Fibroblast of lung (primary cell): ENCODE measurements around the gene ETNK2. TPM values are rescaled to one million over a fixed set of nuclear protein-coding genes. Genes with fewer than 3 reads are reported as not detected.

ENCODE experiments used
- DNase-seq, 2 donors: peaks; one replicate each; pipeline versions ENCODE4 v3.0.0 to v3.0.0-alpha.2; 2010; ENCODE audit warnings: low read depth in 2 of 2
- H2AFZ ChIP-seq: 2 replicates; pipeline ENCODE4 v1.5.1; 2012; ENCODE audit warnings: low read length, control low read depth, inconsistent platforms
- H3K27ac ChIP-seq: 2 replicates; pipeline ENCODE4 v1.5.1; 2011; ENCODE audit warnings: low read length, control low read depth; ENCODE audit not compliant: insufficient read depth
- H3K27me3 ChIP-seq: 2 replicates; pipeline ENCODE4 v1.5.1; 2011; ENCODE audit warnings: mild to moderate bottlenecking, low read length; ENCODE audit not compliant: control insufficient read depth, insufficient read depth
- H3K36me3 ChIP-seq: 2 replicates; pipeline ENCODE4 v1.5.1; 2011; ENCODE audit warnings: low read length; ENCODE audit not compliant: control insufficient read depth, insufficient read depth
- H3K4me1 ChIP-seq: 2 replicates; pipeline ENCODE4 v1.5.1; 2011; ENCODE audit warnings: low read length; ENCODE audit not compliant: control insufficient read depth, insufficient read depth; ENCODE audit errors: extremely low read depth
- H3K4me2 ChIP-seq: 2 replicates; pipeline ENCODE4 v1.5.1; 2011; ENCODE audit warnings: low read length, control low read depth; ENCODE audit not compliant: insufficient read depth; ENCODE audit errors: extremely low read depth
- H3K4me3 ChIP-seq, 4 experiments: fragments of 200-600 bp in 1 of 4; sonication (generic) in 1 of 4; replicated peaks in 1 of 4; 2 replicates each; pipeline ENCODE4 v1.5.1; 2011 to 2016; ENCODE audit warnings: low read length in 4 of 4, low read depth in 3 of 4, mild to moderate bottlenecking in 3 of 4, control low read depth in 2 of 4, inconsistent platforms in 1 of 4, mixed read lengths in 1 of 4; ENCODE audit not compliant: insufficient read depth in 1 of 4; ENCODE audit errors: control extremely low read depth in 1 of 4
- H3K79me2 ChIP-seq: 2 replicates; pipeline ENCODE4 v1.5.1; 2012; ENCODE audit warnings: mild to moderate bottlenecking, low read length, inconsistent platforms; ENCODE audit not compliant: control insufficient read depth, insufficient read depth
- H3K9ac ChIP-seq: 2 replicates; pipeline ENCODE4 v1.5.1; 2011; ENCODE audit warnings: mild to moderate bottlenecking, low read length, control low read depth; ENCODE audit not compliant: insufficient read depth
- H3K9me3 ChIP-seq: 2 replicates; pipeline ENCODE4 v1.5.1; 2012; ENCODE audit warnings: low read depth, low read length; ENCODE audit not compliant: control insufficient read depth, insufficient read depth
- H4K20me1 ChIP-seq: 2 replicates; pipeline ENCODE4 v1.5.1; 2011; ENCODE audit warnings: low read length; ENCODE audit not compliant: control insufficient read depth, insufficient read depth; ENCODE audit errors: extremely low read depth
- CTCF ChIP-seq, 2 donors: IDR thresholded peaks in 1 of 2; conservative IDR thresholded peaks in 1 of 2; 1 replicate in 1 of 2; 2 replicates in 1 of 2; pipeline ENCODE4 v1.5.1; 2011 to 2012; ENCODE audit warnings: low read length in 2 of 2, control low read depth in 1 of 2, inconsistent platforms in 1 of 2, low read depth in 1 of 2, mild to moderate bottlenecking in 1 of 2
- EZH2 ChIP-seq: IDR thresholded peaks from 2 replicates; pipeline ENCODE4 v1.5.1; 2012; ENCODE audit warnings: low read length, control low read depth, mild to moderate bottlenecking; ENCODE audit errors: missing control alignments
- polyA plus RNA-seq, 2 donors: library from polyadenylated mRNA; depleted of rRNA in 1 of 2; stranded (reverse) in 1 of 2; unstranded in 1 of 2; fragments of >200 nt; gene quantifications; 2 replicates each; pipeline ENCODE4 v1.2.1, GENCODE V29; 2011 to 2012; ENCODE audit warnings: missing spikeins in 1 of 2
- total RNA-seq: library from RNA; depleted of rRNA; stranded (reverse); fragments of >200 nt; gene quantifications from 2 replicates; pipeline ENCODE4 v1.2.1, GENCODE V29; 2014

Gene ETNK2
- total and polyA plus RNA-seq, 2 donors (not counting 1 experiment from before 2014, with no cell fraction given), result 1.7 to 4.0 TPM

GRCh38 chr1:204181116-204181515 is 29.3 kb upstream of the ETNK2 start:
- no peak overlapping the region for H3K4me2 ChIP-seq
- H3K9me3 ChIP-seq, result no peaks in the 10 kb centered on the region
- TF ChIP-seq CTCF (conservative IDR thresholded peaks at IDR 0.05 in 1 of 2, IDR thresholded peaks at IDR 0.05 in 1 of 2; ENCODE audit: low read depth in 1 of 2, low read length in 2 of 2), result no peak
- TF ChIP-seq EZH2, result no peak
- no peaks in the 10 kb centered on the region for H3K4me1 ChIP-seq
- H2AFZ ChIP-seq, result no peak overlapping the region
- H3K9ac ChIP-seq, result no peak overlapping the region
- H3K27ac ChIP-seq, result no peak overlapping the region
- H3K79me2 ChIP-seq, result no peaks in the 10 kb centered on the region
- no peak for DNase-seq
- H4K20me1 ChIP-seq, result no peaks in the 10 kb centered on the region
- no peaks in the 10 kb centered on the region for H3K36me3 ChIP-seq
- no peaks in the 10 kb centered on the region for H3K27me3 ChIP-seq
- H3K4me3 ChIP-seq, result no peak overlapping the region

- Histone ChIP-seq H3K9ac (no peak overlapping the region), H3K9me3 (no peaks in the 10 kb centered on the region), H3K36me3 (no peaks in the 10 kb centered on the region), H3K4me2 (no peak overlapping the region), H4K20me1 (no peaks in the 10 kb centered on the region), H3K4me3 (no peak overlapping the region), H3K79me2 (no peaks in the 10 kb centered on the region), H3K27ac (no peak overlapping the region), H3K27me3 (no peaks in the 10 kb centered on the region), H3K4me1 (no peaks in the 10 kb centered on the region), H2AFZ (no peak overlapping the region)
- no peak for DNase-seq
- TF ChIP-seq CTCF (conservative IDR thresholded peaks at IDR 0.05 in 1 of 2, IDR thresholded peaks at IDR 0.05 in 1 of 2; ENCODE audit: low read depth in 1 of 2, low read length in 2 of 2) (no peak), EZH2 (no peak)
Observed at GRCh38 chr1:204180133-204180532, 28.3 kb upstream of the ETNK2 start.

GRCh38 chr1:204178487-204179281 is 26.8 kb upstream of the ETNK2 start:
- no peaks in the 10 kb centered on the region for H3K27me3 ChIP-seq
- TF ChIP-seq CTCF (conservative IDR thresholded peaks at IDR 0.05 in 1 of 2, IDR thresholded peaks at IDR 0.05 in 1 of 2; ENCODE audit: low read depth in 1 of 2, low read length in 2 of 2) (no peak), EZH2 (no peak)
- no peaks in the 10 kb centered on the region for H3K9me3 ChIP-seq
- H2AFZ ChIP-seq, result no peak overlapping the region
- no peak overlapping the region for H3K4me3 ChIP-seq
- no peaks in the 10 kb centered on the region for H3K36me3 ChIP-seq
- H3K27ac ChIP-seq, result no peak overlapping the region
- DNase-seq, result no peak
- H3K4me1 ChIP-seq, result no peaks in the 10 kb centered on the region
- no peaks in the 10 kb centered on the region for H3K79me2 ChIP-seq
- H4K20me1 ChIP-seq, result no peaks in the 10 kb centered on the region
- no peak overlapping the region for H3K4me2 ChIP-seq
- H3K9ac ChIP-seq, result no peak overlapping the region
